Ectodermal cell (in vitro differentiated cells): Measurements from ENCODE around the gene ZNF195.
"Not testable (repeated sequence)": the region's sequence is repeated elsewhere in the genome, so short reads cannot be mapped to it uniquely, and the experiment has no call there.

ENCODE experiments used
- H3K27ac ChIP-seq: 2 replicates; pipeline ENCODE4 v1.7.0; 2013; ENCODE audit warnings: mild to moderate bottlenecking, low read depth, low read length; ENCODE audit not compliant: insufficient read depth, poor library complexity, severe bottlenecking
- H3K27me3 ChIP-seq: 2 replicates; pipeline ENCODE4 v1.7.0; 2013; ENCODE audit warnings: mild to moderate bottlenecking, low read length; ENCODE audit not compliant: insufficient read depth, control insufficient read depth, poor library complexity, severe bottlenecking
- H3K36me3 ChIP-seq: one replicate; pipeline ENCODE4 v1.7.0; 2013; ENCODE audit warnings: low read length; ENCODE audit not compliant: control insufficient read depth, insufficient read depth
- H3K4me1 ChIP-seq: one replicate; pipeline ENCODE4 v1.7.0; 2013; ENCODE audit warnings: low read length; ENCODE audit not compliant: control insufficient read depth, insufficient read depth
- H3K4me3 ChIP-seq: 2 replicates; pipeline ENCODE4 v1.7.0; 2013; ENCODE audit warnings: low read depth, low read length, control low read depth; ENCODE audit not compliant: insufficient read depth
- H3K9me3 ChIP-seq: 2 replicates; pipeline ENCODE4 v1.7.0; 2013; ENCODE audit warnings: mild to moderate bottlenecking, low read length, moderate library complexity; ENCODE audit not compliant: control insufficient read depth
- WGBS, 2 experiments: methylation state at CpG; one replicate each; pipeline ENCODE4 v1.1.7; 2013; ENCODE audit warnings: missing lambda C conversion rate in 2 of 2; 5-methylcytosine and 5-hydroxymethylcytosine counted together

ZNF195 gene

DNA sequence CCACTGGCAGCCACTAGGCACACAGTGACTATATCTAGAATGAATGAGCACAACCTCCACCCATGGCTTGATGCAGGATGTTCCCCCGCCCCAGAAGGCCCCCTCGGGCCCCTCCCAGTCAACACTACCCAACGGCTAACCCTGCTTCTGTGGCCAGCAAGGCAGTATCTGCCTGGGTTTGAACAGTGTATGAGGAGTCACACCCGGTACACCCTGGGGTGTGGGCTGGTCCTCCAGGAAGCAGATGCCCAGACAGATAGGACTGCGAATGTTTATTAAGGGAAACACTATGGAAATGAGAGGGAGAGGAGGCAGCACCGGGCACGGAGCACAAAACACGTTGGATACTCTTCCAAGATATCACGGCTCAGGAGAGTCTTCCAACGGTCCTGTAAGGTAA is 42.5 kb downstream of the ZNF195 start:
- not testable (repeated sequence) for H3K9me3 ChIP-seq, H3K36me3 ChIP-seq, H3K27ac ChIP-seq, H3K27me3 ChIP-seq, H3K4me3 ChIP-seq, H3K4me1 ChIP-seq
- WGBS, 2 experiments, result no CpG with 5 or more reads among the region's 10 CpGs

DNA sequence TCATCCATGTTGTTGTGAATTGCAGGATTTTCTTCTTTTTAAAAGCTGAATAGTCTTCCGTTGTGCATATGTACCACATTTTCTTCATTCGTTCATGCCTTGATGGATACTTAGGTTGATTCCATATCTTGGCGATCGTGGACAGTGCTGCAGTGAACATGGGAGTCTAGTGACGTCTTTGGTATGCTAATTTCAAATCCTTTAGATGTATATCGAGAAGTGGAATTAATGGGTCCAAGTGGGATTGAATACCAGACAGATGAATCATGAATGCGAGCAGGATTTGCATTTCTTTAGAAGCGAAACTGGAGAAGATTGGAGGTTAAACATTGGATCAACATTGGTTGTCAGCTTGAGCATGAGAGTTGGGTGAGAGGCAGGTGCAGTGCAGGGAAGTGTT is 45.8 kb downstream of the ZNF195 start:
- not testable (repeated sequence) for H3K4me3 ChIP-seq, H3K27ac ChIP-seq, H3K9me3 ChIP-seq, H3K4me1 ChIP-seq, H3K27me3 ChIP-seq, H3K36me3 ChIP-seq
- WGBS, 2 experiments, result no CpG with 5 or more reads among the region's 8 CpGs

DNA sequence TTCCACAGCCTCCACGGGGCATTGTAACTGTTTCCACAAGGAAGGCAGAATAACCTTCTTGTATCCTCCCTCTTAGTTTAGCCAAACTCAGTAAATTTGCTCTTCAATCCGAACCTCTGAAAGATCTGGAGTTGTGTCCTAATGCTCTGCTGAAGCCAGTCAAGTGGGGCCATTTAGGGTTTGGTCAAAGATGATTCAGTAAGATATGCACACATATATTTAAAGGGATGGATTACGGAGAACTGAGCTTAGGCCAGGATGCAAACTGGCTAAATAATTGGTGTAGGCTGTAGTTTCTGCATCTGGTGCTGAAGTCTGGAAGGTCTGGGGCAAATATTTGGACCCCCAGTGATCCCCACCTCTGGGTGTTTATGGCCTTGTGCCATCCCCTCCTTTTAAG is 47.9 kb downstream of the ZNF195 start:
- not testable (repeated sequence) for H3K4me3 ChIP-seq, H3K27me3 ChIP-seq, H3K9me3 ChIP-seq, H3K4me1 ChIP-seq, H3K36me3 ChIP-seq, H3K27ac ChIP-seq
- WGBS, 2 experiments, result no CpG with 5 or more reads among the region's 3 CpGs

DNA sequence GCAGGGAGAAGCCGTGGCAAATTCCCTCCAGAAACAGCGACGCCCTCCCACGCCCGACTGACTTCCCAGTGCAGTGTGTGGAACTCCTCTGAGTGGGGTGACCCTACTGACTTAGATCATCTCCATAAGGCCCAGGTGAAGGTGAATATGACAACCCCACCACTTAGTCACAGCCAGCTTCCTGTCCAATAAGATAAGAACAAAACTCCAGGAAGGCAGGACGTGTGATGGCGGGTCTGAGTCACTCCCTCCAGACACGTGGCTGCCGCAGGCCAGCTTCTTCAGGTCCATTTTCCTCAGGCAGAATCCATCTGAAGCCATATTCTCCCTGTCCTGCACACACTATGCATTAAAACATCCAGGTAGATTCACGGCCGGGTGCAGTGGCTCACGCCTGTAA is 48.9 kb downstream of the ZNF195 start:
- H3K4me3 ChIP-seq, H3K36me3 ChIP-seq, H3K27ac ChIP-seq, H3K27me3 ChIP-seq, H3K9me3 ChIP-seq, H3K4me1 ChIP-seq: not testable (repeated sequence)
- no CpG with 5 or more reads among the region's 12 CpGs for WGBS, 2 experiments

DNA sequence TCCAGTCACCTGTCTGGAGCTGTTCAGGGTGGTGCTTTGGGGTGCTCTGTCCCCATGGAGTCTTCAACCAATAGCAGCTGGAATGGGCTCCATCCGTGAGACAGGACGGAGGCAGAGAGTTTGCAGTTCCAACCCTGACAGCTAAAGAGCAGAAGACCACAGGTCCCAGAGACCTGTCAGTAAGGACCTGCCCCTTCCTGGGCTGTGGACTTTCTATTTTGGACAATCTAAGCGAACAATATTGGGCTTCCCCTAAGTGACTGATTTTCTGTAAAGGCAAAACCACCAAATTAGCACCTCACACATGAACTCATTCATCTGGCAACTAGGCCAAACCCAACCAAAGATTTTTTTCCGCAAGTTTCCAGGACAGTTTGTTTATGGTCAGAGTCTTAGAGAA is 50.4 kb downstream of the ZNF195 start:
- no CpG with 5 or more reads among the region's 4 CpGs for WGBS, 2 experiments
- not testable (repeated sequence) for H3K4me3 ChIP-seq, H3K36me3 ChIP-seq, H3K9me3 ChIP-seq, H3K4me1 ChIP-seq, H3K27me3 ChIP-seq, H3K27ac ChIP-seq

DNA sequence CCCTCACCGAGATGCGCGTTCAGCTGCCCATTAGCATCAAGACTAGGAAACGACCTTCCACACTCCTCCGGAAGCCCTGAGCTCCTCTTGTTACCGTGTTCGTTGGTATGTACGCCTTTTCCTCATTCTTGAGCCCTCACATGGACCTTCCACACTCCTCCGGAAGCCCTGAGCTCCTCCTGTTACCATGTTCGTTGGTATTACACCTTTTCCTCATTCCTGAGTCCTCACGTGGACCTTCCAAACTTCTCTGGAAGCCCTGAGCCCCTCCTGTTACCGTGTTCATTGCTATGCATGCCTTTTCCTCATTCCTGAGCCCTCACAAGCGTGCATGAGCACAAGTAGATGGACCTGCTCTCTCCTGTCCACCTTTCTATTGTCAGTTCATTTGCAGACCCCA is 52.5 kb downstream of the ZNF195 start:
- not testable (repeated sequence) for H3K9me3 ChIP-seq, H3K27ac ChIP-seq, H3K27me3 ChIP-seq, H3K4me3 ChIP-seq, H3K36me3 ChIP-seq, H3K4me1 ChIP-seq
- WGBS, 2 experiments, result no CpG with 5 or more reads among the region's 13 CpGs

DNA sequence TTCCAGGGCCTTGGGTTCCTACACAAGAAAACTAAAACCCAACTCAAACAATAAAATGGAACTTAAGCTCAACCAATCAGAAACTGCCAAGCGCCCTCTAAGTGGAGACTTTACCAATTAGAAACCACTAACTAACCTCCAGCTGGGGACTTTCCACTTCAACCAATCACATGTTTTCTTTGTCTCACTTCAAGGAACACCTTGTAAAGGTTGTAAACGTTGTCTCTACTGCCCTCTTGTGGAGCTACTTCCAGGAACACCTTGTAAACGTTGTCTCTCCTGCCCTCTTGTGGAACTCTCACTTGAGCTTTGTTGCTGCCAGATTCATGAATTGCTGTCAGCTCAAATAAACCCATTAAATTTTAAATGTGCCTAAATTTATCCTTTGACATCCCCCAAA is 54.2 kb downstream of the ZNF195 start:
- H3K27ac ChIP-seq, H3K36me3 ChIP-seq, H3K4me1 ChIP-seq, H3K9me3 ChIP-seq, H3K27me3 ChIP-seq, H3K4me3 ChIP-seq: not testable (repeated sequence)
- no CpG with 5 or more reads among the region's 3 CpGs for WGBS, 2 experiments
